ENCODE data around the gene SHROOM3. TPM values are rescaled to one million over a fixed set of nuclear protein-coding genes. Genes with fewer than 3 reads are reported as not detected.

The SHROOM3 gene
- total and polyA plus RNA-seq, 2 experiments from 2014 or later: 11.3 to 73.5 TPM

DNA sequence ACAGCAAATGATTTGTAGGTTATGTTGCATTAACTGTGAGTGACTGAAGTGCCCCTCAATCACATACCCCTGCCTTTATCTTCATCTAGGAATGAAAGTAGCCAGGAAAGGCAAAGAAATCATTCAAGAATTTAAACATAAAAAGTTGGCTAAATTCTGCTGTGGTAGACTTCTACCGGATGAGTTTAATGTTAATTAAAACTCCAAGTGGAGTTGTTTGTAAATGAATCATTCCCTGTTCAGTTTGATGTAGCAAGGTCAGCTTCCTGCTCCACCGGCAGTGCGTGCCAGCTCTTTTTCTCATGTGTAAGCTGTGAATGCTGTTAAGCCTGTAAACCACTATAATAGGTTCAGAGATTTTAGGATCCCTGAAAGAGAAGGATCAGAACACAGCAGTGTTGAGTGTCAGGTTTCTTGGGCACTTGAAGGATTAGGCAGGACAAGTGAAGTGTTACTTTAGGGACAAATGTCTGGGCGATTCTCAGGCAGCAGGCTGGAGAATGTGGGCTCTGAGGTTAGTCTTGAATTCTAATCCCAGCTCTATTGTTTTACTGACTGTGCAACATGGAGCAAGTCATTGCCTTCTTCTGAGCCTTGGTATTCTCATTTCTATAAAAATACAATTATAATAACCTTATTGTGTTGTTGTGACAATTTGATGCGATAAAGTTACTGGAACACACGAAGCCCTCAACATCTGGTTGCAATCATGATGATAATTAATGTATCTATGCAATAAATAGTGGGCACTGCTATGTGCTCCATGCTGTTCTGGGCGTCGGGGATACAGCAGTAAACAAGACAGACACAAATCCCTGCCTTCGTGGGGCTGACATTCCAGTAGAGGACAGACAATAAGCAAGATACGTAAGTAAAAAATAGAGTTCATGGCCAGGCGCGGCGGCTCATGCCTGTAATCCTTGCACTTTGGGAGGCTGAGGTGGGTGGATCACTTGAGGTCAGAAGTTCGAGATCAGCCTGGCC is 112.0 kb downstream of the SHROOM3 start:
- ATAC-seq (peak; percentile 56), DNase-seq (ENCODE audit: low spot score) (no peak)
- Histone ChIP-seq H3K9me2 (ENCODE audit: insufficient read depth) (0 out of 2 replicates have a peak, but pooled peaks cover 4% of the 10 kb centered on the region), H3K4me1 (ENCODE audit: insufficient read depth) (peaks cover 36% of the 10 kb centered on the region), H3F3A (replicated peaks; ENCODE audit: low read depth) (no peaks in the 10 kb centered on the region), H3K27me3 (ENCODE audit: insufficient read depth) (no peaks in the 10 kb centered on the region), H3K27ac (ENCODE audit: low read depth) (0 out of 2 replicates have a peak overlapping the region, but pooled peaks have one; percentile 7), H3K79me2 (replicated peaks; ENCODE audit: insufficient read depth) (no peaks in the 10 kb centered on the region), H3K4me2 (peak overlapping the region; percentile 15; the same call in 1 of the 2 replicates), H3K4me3 (no peak overlapping the region), H3K36me3 (ENCODE audit: insufficient read depth) (no peaks in the 10 kb centered on the region), H4K20me1 (replicated peaks; ENCODE audit: insufficient read depth) (no peaks in the 10 kb centered on the region), H2AFZ (no peak overlapping the region)
- no peaks in the 10 kb centered on the region; the same call in 2 of the 3 replicates for H3K9me3 Mint-ChIP-seq
- TF ChIP-seq, protein P1, sequence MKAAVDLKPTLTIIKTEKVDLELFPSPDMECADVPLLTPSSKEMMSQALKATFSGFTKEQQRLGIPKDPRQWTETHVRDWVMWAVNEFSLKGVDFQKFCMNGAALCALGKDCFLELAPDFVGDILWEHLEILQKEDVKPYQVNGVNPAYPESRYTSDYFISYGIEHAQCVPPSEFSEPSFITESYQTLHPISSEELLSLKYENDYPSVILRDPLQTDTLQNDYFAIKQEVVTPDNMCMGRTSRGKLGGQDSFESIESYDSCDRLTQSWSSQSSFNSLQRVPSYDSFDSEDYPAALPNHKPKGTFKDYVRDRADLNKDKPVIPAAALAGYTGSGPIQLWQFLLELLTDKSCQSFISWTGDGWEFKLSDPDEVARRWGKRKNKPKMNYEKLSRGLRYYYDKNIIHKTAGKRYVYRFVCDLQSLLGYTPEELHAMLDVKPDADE (IDR thresholded peaks at IDR 0.05): no peak
- H3K36me3 Mint-ChIP-seq (ENCODE audit: low read depth): no peaks in the 10 kb centered on the region; the same call in 2 of the 3 replicates
- H3K4me1 Mint-ChIP-seq: peaks cover 33% of the 10 kb centered on the region
- no peak overlapping the region for H3K4me3 Mint-ChIP-seq
- H3K27ac Mint-ChIP-seq: peak overlapping the region; percentile 68
- H3K27me3 Mint-ChIP-seq (ENCODE audit: insufficient read depth, low read depth, poor library complexity): peaks cover 2% of the 10 kb centered on the region

DNA sequence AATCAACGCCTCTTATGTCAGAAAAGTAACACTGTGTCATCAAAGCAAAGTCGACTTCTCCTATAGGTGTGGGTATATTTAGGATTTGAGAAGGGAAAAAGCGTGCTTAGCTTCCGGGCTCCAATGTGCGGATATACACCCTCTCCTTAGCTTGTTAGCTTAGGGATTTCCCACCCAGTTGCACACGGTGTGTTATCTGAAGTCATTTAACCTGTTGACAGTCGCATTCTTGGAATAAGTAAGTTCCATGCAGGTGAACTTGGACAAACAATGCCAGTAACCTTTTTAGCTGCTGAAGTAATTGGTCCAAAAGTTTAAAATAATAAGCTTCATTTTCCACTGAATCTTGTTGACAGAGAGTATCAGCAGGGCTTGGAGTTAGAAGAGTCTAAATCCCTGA is 113.7 kb downstream of the SHROOM3 start:
- Histone ChIP-seq H3K79me2 (replicated peaks; ENCODE audit: insufficient read depth) (no peaks in the 10 kb centered on the region), H2AFZ (no peak overlapping the region), H3K36me3 (ENCODE audit: insufficient read depth) (no peaks in the 10 kb centered on the region), H3K4me1 (ENCODE audit: insufficient read depth) (peaks cover 36% of the 10 kb centered on the region), H3F3A (replicated peaks; ENCODE audit: low read depth) (no peaks in the 10 kb centered on the region), H3K4me2 (no peak overlapping the region), H3K27ac (ENCODE audit: low read depth) (no peak overlapping the region), H3K9me2 (ENCODE audit: insufficient read depth) (no peaks in the 10 kb centered on the region), H3K4me3 (no peak overlapping the region), H3K27me3 (ENCODE audit: insufficient read depth) (no peaks in the 10 kb centered on the region), H4K20me1 (replicated peaks; ENCODE audit: insufficient read depth) (no peaks in the 10 kb centered on the region)
- peaks cover 4% of the 10 kb centered on the region for H3K27me3 Mint-ChIP-seq (ENCODE audit: insufficient read depth, low read depth, poor library complexity)
- H3K4me1 Mint-ChIP-seq: peaks cover 36% of the 10 kb centered on the region
- DNase-seq (ENCODE audit: low spot score) (no peak), ATAC-seq (no peak)
- H3K9me3 Mint-ChIP-seq: no peaks in the 10 kb centered on the region
- no peak overlapping the region for H3K4me3 Mint-ChIP-seq
- H3K27ac Mint-ChIP-seq: no peak overlapping the region
- H3K36me3 Mint-ChIP-seq (ENCODE audit: low read depth): no peaks in the 10 kb centered on the region
- no peak for TF ChIP-seq ZNF114 (CRISPR knock-in tag; IDR thresholded peaks at IDR 0.05)
- TF ChIP-seq, protein P1 (IDR thresholded peaks at IDR 0.05): no peak
- TF ChIP-seq ZNF331 (CRISPR knock-in tag; IDR thresholded peaks at IDR 0.05; ENCODE audit: low read depth): no peak
- TF ChIP-seq, protein P2, sequence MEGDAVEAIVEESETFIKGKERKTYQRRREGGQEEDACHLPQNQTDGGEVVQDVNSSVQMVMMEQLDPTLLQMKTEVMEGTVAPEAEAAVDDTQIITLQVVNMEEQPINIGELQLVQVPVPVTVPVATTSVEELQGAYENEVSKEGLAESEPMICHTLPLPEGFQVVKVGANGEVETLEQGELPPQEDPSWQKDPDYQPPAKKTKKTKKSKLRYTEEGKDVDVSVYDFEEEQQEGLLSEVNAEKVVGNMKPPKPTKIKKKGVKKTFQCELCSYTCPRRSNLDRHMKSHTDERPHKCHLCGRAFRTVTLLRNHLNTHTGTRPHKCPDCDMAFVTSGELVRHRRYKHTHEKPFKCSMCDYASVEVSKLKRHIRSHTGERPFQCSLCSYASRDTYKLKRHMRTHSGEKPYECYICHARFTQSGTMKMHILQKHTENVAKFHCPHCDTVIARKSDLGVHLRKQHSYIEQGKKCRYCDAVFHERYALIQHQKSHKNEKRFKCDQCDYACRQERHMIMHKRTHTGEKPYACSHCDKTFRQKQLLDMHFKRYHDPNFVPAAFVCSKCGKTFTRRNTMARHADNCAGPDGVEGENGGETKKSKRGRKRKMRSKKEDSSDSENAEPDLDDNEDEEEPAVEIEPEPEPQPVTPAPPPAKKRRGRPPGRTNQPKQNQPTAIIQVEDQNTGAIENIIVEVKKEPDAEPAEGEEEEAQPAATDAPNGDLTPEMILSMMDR (conservative IDR thresholded peaks at IDR 0.05; ENCODE audit: low read depth in 2 of 2): no peak
- no peak for TF ChIP-seq CREB1 (CRISPR knock-in tag; IDR thresholded peaks at IDR 0.05; ENCODE audit: low read depth)
- no peak for TF ChIP-seq NANOG (IDR thresholded peaks at IDR 0.05; ENCODE audit: borderline replicate concordance)
- no peak for TF ChIP-seq JUNB (IDR thresholded peaks at IDR 0.05; ENCODE audit: unreplicated experiment)
- TF ChIP-seq, protein P3, sequence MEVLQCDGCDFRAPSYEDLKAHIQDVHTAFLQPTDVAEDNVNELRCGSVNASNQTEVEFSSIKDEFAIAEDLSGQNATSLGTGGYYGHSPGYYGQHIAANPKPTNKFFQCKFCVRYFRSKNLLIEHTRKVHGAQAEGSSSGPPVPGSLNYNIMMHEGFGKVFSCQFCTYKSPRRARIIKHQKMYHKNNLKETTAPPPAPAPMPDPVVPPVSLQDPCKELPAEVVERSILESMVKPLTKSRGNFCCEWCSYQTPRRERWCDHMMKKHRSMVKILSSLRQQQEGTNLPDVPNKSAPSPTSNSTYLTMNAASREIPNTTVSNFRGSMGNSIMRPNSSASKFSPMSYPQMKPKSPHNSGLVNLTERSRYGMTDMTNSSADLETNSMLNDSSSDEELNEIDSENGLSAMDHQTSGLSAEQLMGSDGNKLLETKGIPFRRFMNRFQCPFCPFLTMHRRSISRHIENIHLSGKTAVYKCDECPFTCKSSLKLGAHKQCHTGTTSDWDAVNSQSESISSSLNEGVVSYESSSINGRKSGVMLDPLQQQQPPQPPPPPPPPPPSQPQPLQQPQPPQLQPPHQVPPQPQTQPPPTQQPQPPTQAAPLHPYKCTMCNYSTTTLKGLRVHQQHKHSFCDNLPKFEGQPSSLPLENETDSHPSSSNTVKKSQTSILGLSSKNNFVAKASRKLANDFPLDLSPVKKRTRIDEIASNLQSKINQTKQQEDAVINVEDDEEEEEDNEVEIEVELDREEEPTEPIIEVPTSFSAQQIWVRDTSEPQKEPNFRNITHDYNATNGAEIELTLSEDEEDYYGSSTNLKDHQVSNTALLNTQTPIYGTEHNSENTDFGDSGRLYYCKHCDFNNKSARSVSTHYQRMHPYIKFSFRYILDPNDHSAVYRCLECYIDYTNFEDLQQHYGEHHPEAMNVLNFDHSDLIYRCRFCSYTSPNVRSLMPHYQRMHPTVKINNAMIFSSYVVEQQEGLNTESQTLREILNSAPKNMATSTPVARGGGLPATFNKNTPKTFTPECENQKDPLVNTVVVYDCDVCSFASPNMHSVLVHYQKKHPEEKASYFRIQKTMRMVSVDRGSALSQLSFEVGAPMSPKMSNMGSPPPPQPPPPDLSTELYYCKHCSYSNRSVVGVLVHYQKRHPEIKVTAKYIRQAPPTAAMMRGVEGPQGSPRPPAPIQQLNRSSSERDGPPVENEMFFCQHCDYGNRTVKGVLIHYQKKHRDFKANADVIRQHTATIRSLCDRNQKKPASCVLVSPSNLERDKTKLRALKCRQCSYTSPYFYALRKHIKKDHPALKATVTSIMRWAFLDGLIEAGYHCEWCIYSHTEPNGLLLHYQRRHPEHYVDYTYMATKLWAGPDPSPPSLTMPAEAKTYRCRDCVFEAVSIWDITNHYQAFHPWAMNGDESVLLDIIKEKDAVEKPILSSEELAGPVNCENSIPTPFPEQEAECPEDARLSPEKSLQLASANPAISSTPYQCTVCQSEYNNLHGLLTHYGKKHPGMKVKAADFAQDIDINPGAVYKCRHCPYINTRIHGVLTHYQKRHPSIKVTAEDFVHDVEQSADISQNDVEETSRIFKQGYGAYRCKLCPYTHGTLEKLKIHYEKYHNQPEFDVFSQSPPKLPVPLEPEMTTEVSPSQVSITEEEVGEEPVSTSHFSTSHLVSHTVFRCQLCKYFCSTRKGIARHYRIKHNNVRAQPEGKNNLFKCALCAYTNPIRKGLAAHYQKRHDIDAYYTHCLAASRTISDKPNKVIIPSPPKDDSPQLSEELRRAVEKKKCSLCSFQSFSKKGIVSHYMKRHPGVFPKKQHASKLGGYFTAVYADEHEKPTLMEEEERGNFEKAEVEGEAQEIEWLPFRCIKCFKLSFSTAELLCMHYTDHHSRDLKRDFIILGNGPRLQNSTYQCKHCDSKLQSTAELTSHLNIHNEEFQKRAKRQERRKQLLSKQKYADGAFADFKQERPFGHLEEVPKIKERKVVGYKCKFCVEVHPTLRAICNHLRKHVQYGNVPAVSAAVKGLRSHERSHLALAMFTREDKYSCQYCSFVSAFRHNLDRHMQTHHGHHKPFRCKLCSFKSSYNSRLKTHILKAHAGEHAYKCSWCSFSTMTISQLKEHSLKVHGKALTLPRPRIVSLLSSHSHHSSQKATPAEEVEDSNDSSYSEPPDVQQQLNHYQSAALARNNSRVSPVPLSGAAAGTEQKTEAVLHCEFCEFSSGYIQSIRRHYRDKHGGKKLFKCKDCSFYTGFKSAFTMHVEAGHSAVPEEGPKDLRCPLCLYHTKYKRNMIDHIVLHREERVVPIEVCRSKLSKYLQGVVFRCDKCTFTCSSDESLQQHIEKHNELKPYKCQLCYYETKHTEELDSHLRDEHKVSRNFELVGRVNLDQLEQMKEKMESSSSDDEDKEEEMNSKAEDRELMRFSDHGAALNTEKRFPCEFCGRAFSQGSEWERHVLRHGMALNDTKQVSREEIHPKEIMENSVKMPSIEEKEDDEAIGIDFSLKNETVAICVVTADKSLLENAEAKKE (CRISPR knock-in tag; IDR thresholded peaks at IDR 0.05): no peak
- TF ChIP-seq EZH2 (IDR thresholded peaks at IDR 0.05; ENCODE audit: low read depth, unreplicated experiment): no peak
- no peak for TF ChIP-seq STAT1 (IDR thresholded peaks at IDR 0.05; ENCODE audit: unreplicated experiment)

Measured in GM23338 (cell line).